BJ (cell line): Measurements from ENCODE around the gene HIVEP2. TPM values are rescaled to one million over a fixed set of nuclear protein-coding genes. Genes with fewer than 3 reads are reported as not detected.

Source experiments
- CTCF ChIA-PET: fragments of 350-600 bp; formaldehyde crosslinking; extraction: SDS; loops from one replicate; lab custom pipeline; 2021; ENCODE audit warnings: antibody characterized with exemption, inconsistent platforms; lab: Yijun Ruan, JAX
- POLR2A ChIA-PET: fragments of 300-600 bp; sonication (Branson Sonifier 250); formaldehyde crosslinking; extraction: SDS; loops from one replicate; lab custom pipeline; 2021; ENCODE audit warnings: antibody characterized with exemption; lab: Charles Lee
- DNase-seq: peaks from one replicate; pipeline ENCODE4 v3.0.0-alpha.2; 2011; ENCODE audit warnings: low read depth
- H3K27me3 ChIP-seq: 2 replicates; pipeline ENCODE4 v1.6.0; 2011; ENCODE audit warnings: low read length; ENCODE audit not compliant: control insufficient read depth, insufficient read depth
- H3K36me3 ChIP-seq: 2 replicates; pipeline ENCODE4 v1.5.1; 2011; ENCODE audit warnings: low read length; ENCODE audit not compliant: control insufficient read depth, insufficient read depth
- H3K4me3 ChIP-seq: 2 replicates; pipeline ENCODE4 v1.5.1; 2011; ENCODE audit warnings: low read depth, mild to moderate bottlenecking, control low read depth, low read length
- CTCF ChIP-seq: IDR thresholded peaks from 2 replicates; pipeline ENCODE4 v1.5.1; 2011; ENCODE audit warnings: low read depth, mild to moderate bottlenecking, control low read depth, inconsistent platforms, low read length, moderate library complexity; ENCODE audit not compliant: insufficient read depth
- polyA plus RNA-seq: library from polyadenylated mRNA; depleted of rRNA; stranded (reverse); fragments of >200 nt; gene quantifications from 2 replicates; pipeline ENCODE4 v1.2.3, GENCODE V29; 2011

The HIVEP2 gene
- polyA plus RNA-seq, 1 experiment: 3.7 TPM

- POLR2A ChIA-PET: no interaction called here
- Histone ChIP-seq H3K4me3 (no peak overlapping the region), H3K36me3 (no peaks in the 10 kb centered on the region), H3K27me3 (no peaks in the 10 kb centered on the region)
- no peak for DNase-seq
- CTCF ChIA-PET: no interaction called here
- no peak for TF ChIP-seq CTCF
These were observed 109.0 kb downstream of the HIVEP2 start for GRCh38 chr6:142835787-142836535.

- DNase-seq: no peak
These were observed 110.1 kb downstream of the HIVEP2 start for GRCh38 chr6:142834853-142835252.

GRCh38 chr6:142833798-142834197, 111.2 kb downstream of the HIVEP2 start:
- no peak for DNase-seq
- Histone ChIP-seq H3K27me3 (no peaks in the 10 kb centered on the region), H3K36me3 (no peaks in the 10 kb centered on the region), H3K4me3 (no peak overlapping the region)
- POLR2A ChIA-PET: no interaction called here
- TF ChIP-seq CTCF: no peak
- CTCF ChIA-PET: interaction anchor here (0.5 kb wide), 1 partner anchor 261 kb away, joined by 3 read pairs; no protein-coding TSS in a partner anchor

More at GRCh38 chr6:142834853-142835252, 110.1 kb downstream of the HIVEP2 start:
- Histone ChIP-seq H3K27me3 (no peaks in the 10 kb centered on the region), H3K4me3 (no peak overlapping the region), H3K36me3 (no peaks in the 10 kb centered on the region)
- no peak for TF ChIP-seq CTCF
- CTCF ChIA-PET: interaction anchor here (0.6 kb wide), 1 partner anchor 8 kb away, joined by 3 read pairs; no protein-coding TSS in a partner anchor
- POLR2A ChIA-PET: no interaction called here

GRCh38 chr6:142833054-142833453, 111.9 kb downstream of the HIVEP2 start:
- TF ChIP-seq CTCF: no peak
- H3K27me3 ChIP-seq: no peaks in the 10 kb centered on the region
- CTCF ChIA-PET: interaction anchor here (0.6 kb wide), 1 partner anchor 43 kb away, joined by 3 read pairs; no protein-coding TSS in a partner anchor
- no peak overlapping the region for H3K4me3 ChIP-seq
- H3K36me3 ChIP-seq: no peaks in the 10 kb centered on the region
- POLR2A ChIA-PET: no interaction called here
- DNase-seq: peak; percentile 74

GRCh38 chr6:142830807-142831206, 114.2 kb downstream of the HIVEP2 start:
- H3K4me3 ChIP-seq: no peak overlapping the region
- H3K36me3 ChIP-seq: no peaks in the 10 kb centered on the region
- TF ChIP-seq CTCF: no peak
- no peaks in the 10 kb centered on the region for H3K27me3 ChIP-seq
- ChIA-PET CTCF (interaction anchor here (1.8 kb wide), 1 partner anchor 20 kb away, joined by 5 read pairs; no protein-coding TSS in a partner anchor), POLR2A (no interaction called here)
- DNase-seq: no peak
